Liver (tissue), 9 donors: ENCODE measurements around the gene ZNRF3. TPM values are rescaled to one million over a fixed set of nuclear protein-coding genes. Genes with fewer than 3 reads are reported as not detected.

ENCODE experiments used
- DNase-seq: peaks from one replicate; pipeline ENCODE4 v3.0.0-alpha.2; 2017; ENCODE audit warnings: low spot score
- H3K27ac ChIP-seq, 2 donors: one replicate each; pipeline ENCODE4 v1.7.0; 2013; ENCODE audit warnings: inconsistent platforms in 2 of 2, low read length in 2 of 2, control low read depth in 1 of 2, low read depth in 1 of 2, mild to moderate bottlenecking in 1 of 2
- H3K27me3 ChIP-seq, 4 donors: one replicate each; pipeline versions ENCODE4 v1.6.1 to v1.7.0; 2013; ENCODE audit warnings: low read length in 3 of 4, inconsistent platforms in 1 of 4, mild to moderate bottlenecking in 1 of 4, moderate library complexity in 1 of 4; ENCODE audit not compliant: control insufficient read depth in 4 of 4, insufficient read depth in 4 of 4
- H3K36me3 ChIP-seq, 4 donors: one replicate each; pipeline versions ENCODE4 v1.6.1 to v1.7.0; 2013; ENCODE audit warnings: low read length in 3 of 4, mild to moderate bottlenecking in 3 of 4, low read depth in 1 of 4, moderate library complexity in 1 of 4; ENCODE audit not compliant: control insufficient read depth in 4 of 4, insufficient read depth in 3 of 4
- H3K4me1 ChIP-seq, 4 donors: one replicate each; pipeline versions ENCODE4 v1.6.1 to v1.7.0; 2013; ENCODE audit warnings: low read length in 3 of 4, mild to moderate bottlenecking in 3 of 4, moderate library complexity in 1 of 4; ENCODE audit not compliant: control insufficient read depth in 4 of 4, insufficient read depth in 4 of 4
- H3K4me3 ChIP-seq, 3 donors: one replicate each; pipeline versions ENCODE4 v1.6.1 to v1.7.0; 2013; ENCODE audit warnings: low read length in 3 of 3, control low read depth in 1 of 3, low read depth in 1 of 3, mild to moderate bottlenecking in 1 of 3
- H3K9ac ChIP-seq, 2 donors: one replicate each; pipeline ENCODE4 v1.7.0; 2013; ENCODE audit warnings: low read length in 2 of 2, mild to moderate bottlenecking in 2 of 2, moderate library complexity in 2 of 2, control low read depth in 1 of 2, low read depth in 1 of 2
- H3K9me3 ChIP-seq, 4 donors: one replicate each; pipeline versions ENCODE4 v1.6.1 to v1.7.0; 2013; ENCODE audit warnings: low read length in 3 of 4; ENCODE audit not compliant: control insufficient read depth in 4 of 4
- ATF3 ChIP-seq: IDR thresholded peaks from 2 replicates; pipeline ENCODE4 v1.6.1; 2016; ENCODE audit warnings: antibody characterized with exemption
- CTCF ChIP-seq: fragments of 150-350 bp; IDR thresholded peaks from 2 replicates; pipeline ENCODE4 v1.5.1; 2017; ENCODE audit warnings: improper control_type of control experiment, low read depth, low read length; ENCODE audit not compliant: missing input control
- EGR1 ChIP-seq, 2 donors: IDR thresholded peaks; 2 replicates each; pipeline ENCODE4 v1.6.1; 2016 to 2018; ENCODE audit warnings: antibody characterized with exemption in 2 of 2, low read depth in 2 of 2
- FOXA1 ChIP-seq: IDR thresholded peaks from 2 replicates; pipeline ENCODE4 v1.6.1; 2016; ENCODE audit warnings: antibody characterized with exemption
- FOXA2 ChIP-seq: IDR thresholded peaks from 2 replicates; pipeline ENCODE4 v1.6.1; 2016; ENCODE audit warnings: antibody characterized with exemption
- GABPA ChIP-seq, 2 donors: IDR thresholded peaks in 1 of 2; conservative IDR thresholded peaks in 1 of 2; 2 replicates each; pipeline ENCODE4 v1.6.1; 2016; ENCODE audit warnings: antibody characterized with exemption in 2 of 2, mild to moderate bottlenecking in 1 of 2, moderate library complexity in 1 of 2
- HNF4A ChIP-seq, 2 donors: conservative IDR thresholded peaks; 2 replicates each; pipeline ENCODE4 v1.6.1; 2016; ENCODE audit warnings: antibody characterized with exemption in 2 of 2, mild to moderate bottlenecking in 2 of 2
- HNF4G ChIP-seq: IDR thresholded peaks from 2 replicates; pipeline ENCODE4 v1.6.1; 2016; ENCODE audit warnings: antibody characterized with exemption
- JUND ChIP-seq, 2 donors: IDR thresholded peaks; 2 replicates each; pipeline ENCODE4 v1.6.1; 2016; ENCODE audit warnings: antibody characterized with exemption in 2 of 2
- MAX ChIP-seq: IDR thresholded peaks from 2 replicates; pipeline ENCODE4 v1.6.1; 2016; ENCODE audit warnings: antibody characterized with exemption
- NR2F2 ChIP-seq: IDR thresholded peaks from 2 replicates; pipeline ENCODE4 v1.6.1; 2016; ENCODE audit warnings: antibody characterized with exemption
- RAD21 ChIP-seq, 2 donors: IDR thresholded peaks; 2 replicates each; pipeline ENCODE4 v1.6.1; 2016; ENCODE audit warnings: antibody characterized with exemption in 2 of 2, mild to moderate bottlenecking in 2 of 2
- REST ChIP-seq: IDR thresholded peaks from 2 replicates; pipeline ENCODE4 v1.6.1; 2016; ENCODE audit warnings: antibody characterized with exemption, mild to moderate bottlenecking
- RXRA ChIP-seq, 2 donors: IDR thresholded peaks; 2 replicates each; pipeline ENCODE4 v1.6.1; 2017 to 2018; ENCODE audit warnings: antibody characterized with exemption in 2 of 2, mild to moderate bottlenecking in 1 of 2
- SP1 ChIP-seq: IDR thresholded peaks from 2 replicates; pipeline ENCODE4 v1.6.1; 2018; ENCODE audit warnings: antibody characterized with exemption, mild to moderate bottlenecking
- TAF1 ChIP-seq: conservative IDR thresholded peaks from 2 replicates; pipeline ENCODE4 v1.6.1; 2016; ENCODE audit warnings: antibody characterized with exemption, mild to moderate bottlenecking
- YY1 ChIP-seq: IDR thresholded peaks from 2 replicates; pipeline ENCODE4 v1.6.1; 2016; ENCODE audit warnings: antibody characterized with exemption, mild to moderate bottlenecking
- ZBTB33 ChIP-seq: IDR thresholded peaks from 2 replicates; pipeline ENCODE4 v1.6.1; 2016; ENCODE audit warnings: antibody characterized with exemption
- WGBS: extraction: QIAGEN DNeasy Blood & Tissue Kit; methylation state at CpG from one replicate; pipeline ENCODE4 v1.1.7; 2013; 5-methylcytosine and 5-hydroxymethylcytosine counted together
- polyA plus RNA-seq, 2 donors: library from polyadenylated mRNA; stranded (reverse) in 1 of 2; unstranded in 1 of 2; fragments of 200-250 nt in 1 of 2; fragments of >200 nt in 1 of 2; fragmentation: Nextera tagmentation in 1 of 2; extraction: Ambion mirVana in 1 of 2; gene quantifications; one replicate each; pipeline versions ENCODE4 v1.2.1 to v1.2.3, GENCODE V29; 2013 to 2015
- total RNA-seq, 2 donors: library from RNA; depleted of rRNA; stranded (reverse); fragments of >200 nt; gene quantifications; one replicate each; pipeline ENCODE4 v1.2.3, GENCODE V29; 2014
- donor health status: healthy.
- donor health status: healthy.
- donor health status: healthy.
- donor health status: healthy.
- donor health status: healthy.

Gene ZNRF3
- total and polyA plus RNA-seq, 4 donors = 2.2 to 5.9 (median 4.7) TPM

- Histone ChIP-seq H3K9ac (no peak overlapping the region), H3K27ac (no peak overlapping the region), H3K4me1 (peaks cover 0 to 19% (median 8%) of the 10 kb centered on the region in 4 donors), H3K9me3 (no peaks in the 10 kb centered on the region), H3K4me3 (no peak overlapping the region), H3K36me3 (no peaks in the 10 kb centered on the region), H3K27me3 (no peaks in the 10 kb centered on the region)
- 84% methylated on average over 5 of the region's 5 CpGs for WGBS
- no peak for TF ChIP-seq EGR1 (IDR thresholded peaks at IDR 0.05; ENCODE audit: low read depth in 2 of 2)
- no peak for DNase-seq
Measured at GRCh38 chr22:28955817-28956216, 72.4 kb downstream of the ZNRF3 start.

GRCh38 chr22:28956506-28956905 is 73.1 kb downstream of the ZNRF3 start:
- Histone ChIP-seq H3K4me3 (no peak overlapping the region), H3K36me3 (no peaks in the 10 kb centered on the region), H3K27me3 (no peaks in the 10 kb centered on the region), H3K4me1 (peaks cover 0 to 14% (median 8%) of the 10 kb centered on the region in 4 donors), H3K9ac (no peak overlapping the region), H3K27ac (no peak overlapping the region), H3K9me3 (no peaks in the 10 kb centered on the region)
- 93% methylated on average over 1 of the region's 1 CpG for WGBS
- DNase-seq = no peak
- TF ChIP-seq ATF3 = no peak
- TF ChIP-seq HNF4A (conservative IDR thresholded peaks at IDR 0.05) = no peak
- no peak for TF ChIP-seq HNF4G
- no peak for TF ChIP-seq RXRA (IDR thresholded peaks at IDR 0.05)
- TF ChIP-seq TAF1 = no peak
- no peak for TF ChIP-seq EGR1 (IDR thresholded peaks at IDR 0.05; ENCODE audit: low read depth in 2 of 2)
- no peak for TF ChIP-seq YY1
- TF ChIP-seq NR2F2 = no peak
- TF ChIP-seq RAD21 (IDR thresholded peaks at IDR 0.05) = no peak
- TF ChIP-seq FOXA2 = no peak
- no peak for TF ChIP-seq FOXA1
- no peak for TF ChIP-seq GABPA (IDR thresholded peaks at IDR 0.05 in 1 of 2, conservative IDR thresholded peaks at IDR 0.05 in 1 of 2)
- TF ChIP-seq SP1 = no peak
- TF ChIP-seq ZBTB33 = no peak
- no peak for TF ChIP-seq JUND (IDR thresholded peaks at IDR 0.05)
- TF ChIP-seq CTCF = no peak
- no peak for TF ChIP-seq MAX
- TF ChIP-seq REST = no peak
